GM21381 (cell line): ENCODE results near the gene PPM1J.
"Not testable (repeated sequence)": the region's sequence is repeated elsewhere in the genome, so short reads cannot be mapped to it uniquely, and the experiment has no call there.

Experiments
- ATAC-seq: cut with Tn5 transposase; IDR thresholded peaks from one replicate; pipeline ENCODE4 v1.9.1; 2021; ENCODE audit warnings: mild to moderate bottlenecking, moderate library complexity; ENCODE audit not compliant: unreplicated experiment

PPM1J gene, protein sequence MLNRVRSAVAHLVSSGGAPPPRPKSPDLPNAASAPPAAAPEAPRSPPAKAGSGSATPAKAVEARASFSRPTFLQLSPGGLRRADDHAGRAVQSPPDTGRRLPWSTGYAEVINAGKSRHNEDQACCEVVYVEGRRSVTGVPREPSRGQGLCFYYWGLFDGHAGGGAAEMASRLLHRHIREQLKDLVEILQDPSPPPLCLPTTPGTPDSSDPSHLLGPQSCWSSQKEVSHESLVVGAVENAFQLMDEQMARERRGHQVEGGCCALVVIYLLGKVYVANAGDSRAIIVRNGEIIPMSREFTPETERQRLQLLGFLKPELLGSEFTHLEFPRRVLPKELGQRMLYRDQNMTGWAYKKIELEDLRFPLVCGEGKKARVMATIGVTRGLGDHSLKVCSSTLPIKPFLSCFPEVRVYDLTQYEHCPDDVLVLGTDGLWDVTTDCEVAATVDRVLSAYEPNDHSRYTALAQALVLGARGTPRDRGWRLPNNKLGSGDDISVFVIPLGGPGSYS

DNA sequence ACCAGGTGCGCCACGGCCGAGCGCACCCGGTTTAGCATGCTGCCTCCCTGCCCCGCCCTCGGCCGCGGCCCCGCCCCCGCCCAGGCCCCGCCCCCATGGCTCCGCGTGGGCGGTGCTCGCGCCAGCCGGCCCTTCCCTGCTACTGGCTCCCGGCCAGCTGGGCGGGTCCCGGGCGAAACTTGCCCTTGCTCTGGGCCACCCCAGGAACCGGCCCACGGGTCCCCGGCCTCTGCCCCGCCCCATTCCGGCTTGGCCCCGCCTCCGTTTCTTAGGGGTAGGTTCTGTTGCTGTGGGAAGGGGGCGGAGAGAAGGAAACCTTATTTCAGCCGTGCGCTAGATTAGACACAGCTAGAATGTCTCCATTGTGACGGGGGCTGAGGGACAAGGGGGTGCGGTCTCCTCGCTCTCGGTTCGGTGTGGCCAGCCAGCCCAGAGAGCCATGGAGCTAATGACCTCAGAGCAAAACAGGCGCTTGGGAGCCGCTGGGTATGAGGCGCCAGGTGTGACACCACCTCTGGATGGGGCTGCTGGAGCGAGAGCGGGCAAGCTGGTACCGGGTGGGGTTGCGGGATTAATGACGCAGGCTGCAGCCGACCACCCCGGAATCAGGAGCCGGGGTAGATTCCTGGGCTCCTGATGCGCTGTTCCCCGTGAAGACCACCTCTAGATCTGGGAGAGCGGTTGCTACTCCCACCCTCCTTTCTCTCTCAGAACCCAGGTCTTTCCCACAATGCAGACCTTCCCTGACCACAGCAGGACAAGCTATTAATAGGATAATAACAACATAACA, at the start of gene PPM1J:
TSS of gene PPM1J (minus strand) at position 69 of the 790 bp plus-strand sequence. CDS start at position 38, 31 bp downstream.
- ATAC-seq, result peak; percentile 74

DNA sequence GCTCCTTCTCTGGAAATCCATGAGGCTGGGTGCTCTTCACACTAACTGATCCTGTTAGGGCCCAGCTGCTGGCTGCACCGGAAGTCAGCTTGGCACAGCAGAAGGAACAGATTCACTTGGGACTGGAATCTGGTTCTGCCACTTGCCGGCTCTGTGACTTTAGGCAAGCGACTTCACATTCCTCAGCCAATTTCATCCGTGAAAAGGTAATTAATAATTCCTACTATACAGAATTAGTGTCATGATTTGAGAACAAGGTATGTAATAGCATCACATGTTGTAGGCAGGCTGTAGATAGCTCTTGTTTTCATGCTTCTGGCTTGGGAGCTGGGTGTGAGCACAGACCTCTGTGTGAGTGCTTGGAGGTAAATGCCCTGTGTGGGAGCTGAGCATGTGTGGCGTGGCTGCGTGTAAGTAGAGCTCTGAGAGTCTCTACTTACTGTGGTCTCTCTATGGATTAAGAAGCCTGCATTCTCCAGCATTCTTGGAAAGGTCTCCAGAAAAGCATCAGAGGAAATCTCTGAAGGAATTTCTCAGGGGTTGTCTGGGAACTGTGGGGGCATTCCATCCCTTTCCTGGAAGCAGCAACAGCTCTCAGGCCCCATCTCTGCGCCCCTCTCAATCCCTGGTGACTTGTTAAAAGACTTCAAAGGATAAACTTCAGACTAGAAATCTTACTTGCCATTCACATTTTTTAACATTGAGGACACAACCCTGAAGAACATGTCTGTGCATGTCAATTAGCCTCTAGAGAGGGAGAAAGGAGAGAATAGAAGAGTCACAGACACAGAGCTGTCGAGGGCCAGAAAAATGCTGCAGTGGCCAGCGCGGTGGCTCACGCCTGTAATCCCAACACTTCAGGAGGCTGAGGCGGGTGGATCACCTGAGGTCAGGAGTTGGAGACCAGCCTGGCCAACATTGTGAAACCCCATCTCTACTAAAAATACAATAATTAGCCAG, 47.7 kb upstream of the PPM1J start:
- no peak for ATAC-seq

DNA sequence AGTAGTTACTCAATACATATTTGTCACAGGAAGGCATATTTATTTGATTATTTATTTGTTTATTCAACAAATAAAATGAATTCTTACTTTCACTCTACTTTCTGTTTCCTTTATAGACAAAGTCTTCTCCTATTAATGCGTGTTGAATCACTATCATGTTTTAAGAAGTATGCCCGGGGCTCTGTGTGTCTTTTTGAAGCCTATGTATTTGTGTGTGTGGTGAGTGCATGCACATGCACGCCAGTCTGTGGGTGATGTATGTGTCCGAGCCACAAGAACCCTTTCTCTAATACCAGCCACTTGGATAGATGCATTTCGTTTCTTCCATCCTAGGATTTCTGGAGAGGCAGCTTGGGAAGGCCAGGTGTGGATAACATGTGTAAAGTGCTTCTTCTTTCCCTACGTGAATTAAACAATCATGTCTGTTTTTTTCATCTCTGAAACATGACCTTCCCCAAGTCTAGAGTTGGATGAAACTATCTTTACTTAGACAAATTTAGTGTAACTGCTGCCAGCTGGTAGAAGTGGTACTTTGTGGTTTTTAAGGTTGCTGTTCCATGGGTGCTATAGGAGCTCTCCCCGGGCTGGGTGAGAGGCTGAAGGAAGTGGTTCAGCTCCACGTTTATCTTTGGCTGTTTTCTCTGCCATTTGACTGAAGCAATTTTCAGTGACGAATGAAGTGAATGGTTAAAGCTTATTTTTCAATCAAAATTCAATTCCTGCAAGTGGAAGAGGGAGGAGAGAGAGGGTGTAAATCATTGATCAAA, 46.8 kb upstream of the PPM1J start:
- no peak for ATAC-seq

DNA sequence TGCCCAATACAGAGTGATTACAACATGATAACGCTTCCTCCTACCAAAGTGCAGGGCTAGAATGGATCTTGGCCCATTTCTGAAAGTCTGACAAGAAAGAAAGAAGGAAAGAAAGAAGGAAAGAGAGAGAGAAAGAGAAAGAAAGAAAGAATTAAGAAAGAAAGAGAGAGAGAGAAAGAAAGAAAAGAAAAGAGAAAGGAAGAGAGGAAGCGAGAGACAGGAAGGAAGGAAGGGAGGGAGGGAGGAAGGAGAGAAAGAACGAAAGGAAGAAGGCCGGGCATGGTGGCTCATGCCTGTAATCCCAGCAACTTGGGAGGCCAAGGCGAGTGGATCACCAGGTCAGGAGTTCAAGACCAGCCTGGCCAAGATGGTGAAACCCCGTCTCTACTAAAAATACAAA, 44.1 kb upstream of the PPM1J start:
- no peak for ATAC-seq

DNA sequence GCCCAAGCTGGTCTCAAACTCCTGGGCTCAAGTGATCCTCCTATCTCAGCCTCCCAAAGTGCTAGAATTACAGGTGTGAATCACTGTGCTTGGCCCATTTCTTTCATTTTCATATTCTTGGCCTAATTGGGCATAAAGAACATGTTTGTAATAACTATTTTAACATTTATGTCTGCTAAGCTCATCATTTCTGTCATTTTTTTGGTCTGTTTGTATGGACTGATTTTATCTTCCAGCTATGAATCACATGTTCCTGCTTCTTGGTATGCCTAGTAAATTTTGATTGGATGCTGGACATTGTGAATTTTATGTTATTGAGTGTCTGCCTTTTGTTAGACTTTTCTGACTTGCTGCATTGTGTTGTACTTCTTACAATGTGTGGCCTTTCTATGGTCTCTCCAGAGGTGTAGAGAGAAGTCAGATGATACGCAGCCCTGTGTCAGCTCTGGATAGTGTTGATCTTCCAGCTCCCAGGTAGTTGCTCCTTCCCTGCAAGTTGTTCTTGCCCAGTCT, 39.0 kb upstream of the PPM1J start:
- no peak for ATAC-seq

DNA sequence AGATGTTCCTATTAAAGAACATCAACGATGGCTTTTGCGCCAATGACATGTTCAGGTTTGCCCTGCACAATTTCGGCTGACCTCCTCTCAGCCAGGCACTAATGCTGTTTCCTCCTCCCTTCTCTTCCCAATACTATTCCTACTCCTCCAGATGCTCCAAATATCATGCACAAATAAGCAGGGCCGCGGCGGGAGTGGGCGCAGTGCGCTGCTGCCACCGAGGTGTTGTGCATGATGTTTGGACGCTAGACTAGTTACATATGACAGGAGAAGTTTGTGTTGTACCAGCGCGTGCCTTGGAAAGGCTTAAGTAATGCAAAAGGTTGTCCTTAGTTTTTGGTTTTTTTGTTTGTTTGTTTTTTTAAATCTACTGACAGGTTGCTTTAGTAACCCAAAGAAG, 33.3 kb upstream of the PPM1J start:
- no peak for ATAC-seq

DNA sequence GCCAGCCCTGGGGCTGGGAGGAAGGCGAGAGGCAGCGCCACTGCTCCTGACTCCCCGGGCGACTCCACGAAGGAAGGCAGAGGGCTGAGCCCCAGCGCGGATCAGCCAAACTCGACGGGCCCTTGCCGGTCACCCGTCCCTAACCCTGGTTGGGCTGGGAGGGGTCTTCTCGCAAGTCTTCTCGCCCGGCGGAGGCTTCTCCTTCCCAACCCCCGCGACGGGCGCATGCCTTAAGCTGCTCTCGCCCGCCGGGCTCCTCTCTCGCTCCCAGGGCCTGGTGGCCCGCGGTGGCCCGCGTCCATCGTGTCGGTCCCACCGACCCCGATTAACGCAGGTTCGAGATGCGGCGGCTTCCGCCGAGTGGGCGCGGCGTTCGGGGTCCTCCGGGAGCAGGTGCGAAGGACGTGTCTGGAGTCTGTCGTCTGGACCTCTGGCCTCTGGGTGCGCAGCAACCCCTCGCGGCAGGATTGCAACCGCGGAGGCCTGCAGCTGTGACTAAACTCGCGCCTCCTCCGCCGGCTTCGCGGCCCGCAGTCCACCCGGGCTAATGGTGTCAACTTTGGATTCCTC, 29.0 kb upstream of the PPM1J start:
- no peak for ATAC-seq

DNA sequence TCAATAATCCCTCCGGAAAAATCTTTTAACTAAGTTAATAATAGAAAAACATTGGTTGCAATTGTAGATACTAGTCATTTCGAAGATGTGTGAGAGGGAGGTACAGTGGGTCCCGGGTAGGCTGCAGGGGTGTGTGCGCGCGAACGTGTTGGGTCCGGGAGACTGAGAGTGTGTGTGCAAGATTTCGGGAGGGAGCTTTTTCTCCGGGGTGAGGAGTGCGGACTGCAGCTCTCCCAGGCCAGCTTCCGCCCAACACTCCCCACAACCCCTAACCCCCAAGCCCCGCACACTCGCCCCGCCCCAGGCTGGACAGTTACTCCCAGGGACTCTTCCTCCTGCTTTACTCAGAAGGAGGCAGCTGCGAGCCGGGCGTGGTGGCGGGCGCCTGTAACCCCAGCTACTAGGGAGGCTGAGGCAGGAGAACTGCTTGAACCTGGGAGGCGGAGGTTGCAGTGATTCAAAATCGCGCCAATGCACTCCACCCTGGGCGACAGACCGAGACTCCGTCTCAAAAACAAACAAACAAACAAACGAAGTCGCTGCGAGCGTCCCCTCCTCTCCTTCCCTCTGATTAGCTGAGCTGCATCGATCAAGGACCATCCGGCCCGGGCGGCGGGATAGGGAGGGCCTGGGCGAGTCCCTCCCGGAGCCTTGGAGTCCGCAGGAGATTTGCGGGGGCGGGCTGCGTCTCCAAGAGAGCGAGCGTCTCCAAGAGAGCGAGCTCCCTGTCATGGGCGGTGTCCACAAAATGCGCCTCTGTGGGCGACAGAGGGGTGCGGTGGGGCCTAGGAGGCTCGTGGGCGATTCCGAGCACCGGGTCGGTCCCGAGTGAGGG, 28.3 kb upstream of the PPM1J start:
- ATAC-seq, result no peak

DNA sequence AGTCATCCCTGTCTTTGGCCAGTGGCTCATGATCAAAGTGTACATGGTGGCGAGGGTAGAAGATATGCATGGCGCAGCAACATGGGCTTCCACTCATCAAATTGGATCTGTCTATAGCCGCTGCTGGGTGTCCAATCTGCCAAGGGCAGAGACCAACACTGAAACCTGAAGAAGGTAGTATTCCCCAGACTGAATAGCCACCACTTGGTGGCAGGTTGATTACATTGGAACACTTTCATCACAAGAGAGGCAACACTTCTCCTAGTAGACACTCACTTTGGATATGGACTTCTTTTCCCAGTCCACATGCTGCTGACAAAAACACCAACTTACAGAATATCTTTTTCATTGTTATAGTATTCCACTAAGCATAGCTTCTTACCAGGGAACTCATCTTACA, 22.4 kb upstream of the PPM1J start:
- ATAC-seq, result no peak

DNA sequence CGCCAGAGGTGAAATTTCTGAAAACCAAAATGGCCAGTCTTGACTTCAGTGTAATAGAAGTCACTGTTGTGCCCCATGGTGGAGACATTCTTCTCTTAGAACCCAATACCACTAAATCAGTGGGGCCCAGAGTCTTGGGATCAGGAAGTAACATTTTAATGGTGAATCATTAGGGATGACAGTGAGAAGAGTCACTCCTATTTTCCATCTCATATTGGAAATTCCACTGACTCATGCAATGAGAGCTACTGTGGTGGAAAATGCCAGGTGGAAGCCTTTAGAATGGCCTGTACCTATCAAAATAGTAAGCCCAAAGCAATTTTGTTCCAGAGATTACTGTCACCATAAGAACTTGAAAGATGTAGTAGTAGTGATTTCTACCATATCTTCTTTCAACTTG, 20.6 kb upstream of the PPM1J start:
- no peak for ATAC-seq

DNA sequence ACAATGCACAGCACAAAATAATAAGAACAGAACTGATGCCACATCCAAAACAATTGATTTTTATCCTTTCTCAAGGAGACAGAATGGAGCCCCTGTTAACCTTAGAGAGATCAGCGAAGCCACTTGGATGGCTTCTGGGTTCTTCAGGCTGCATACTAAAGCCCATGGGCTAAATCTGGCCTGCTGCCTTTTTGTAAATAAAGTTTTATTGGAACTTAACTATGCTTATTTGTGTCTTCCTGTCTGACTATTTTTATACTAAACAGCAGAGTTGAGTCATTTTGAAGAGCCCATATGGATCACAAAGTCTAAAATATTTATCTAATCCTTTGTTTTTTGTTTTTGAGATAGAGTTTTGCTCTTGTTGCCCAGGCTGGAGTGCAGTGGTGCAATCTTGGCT, 16.3 kb upstream of the PPM1J start:
- no peak for ATAC-seq

DNA sequence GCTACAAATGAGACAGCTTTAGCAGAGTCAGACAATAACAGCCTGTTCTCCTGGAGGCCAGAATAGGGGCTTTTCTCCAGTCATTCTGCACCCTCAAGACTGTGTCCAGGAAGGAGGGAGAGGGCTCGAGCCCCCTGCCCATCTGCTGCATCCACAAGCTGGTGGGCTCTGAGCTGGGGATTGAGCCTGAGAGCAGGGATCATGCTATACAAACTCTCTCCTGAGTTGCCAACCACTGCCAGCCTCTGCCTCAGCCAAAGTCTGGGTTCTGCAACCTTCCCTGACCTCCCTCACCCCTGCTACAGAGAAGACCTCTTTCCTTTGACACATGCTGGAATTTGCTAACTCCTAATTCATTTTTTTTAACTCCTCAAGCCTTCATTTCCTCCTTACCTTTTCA, 14.8 kb upstream of the PPM1J start:
- ATAC-seq, result no peak

DNA sequence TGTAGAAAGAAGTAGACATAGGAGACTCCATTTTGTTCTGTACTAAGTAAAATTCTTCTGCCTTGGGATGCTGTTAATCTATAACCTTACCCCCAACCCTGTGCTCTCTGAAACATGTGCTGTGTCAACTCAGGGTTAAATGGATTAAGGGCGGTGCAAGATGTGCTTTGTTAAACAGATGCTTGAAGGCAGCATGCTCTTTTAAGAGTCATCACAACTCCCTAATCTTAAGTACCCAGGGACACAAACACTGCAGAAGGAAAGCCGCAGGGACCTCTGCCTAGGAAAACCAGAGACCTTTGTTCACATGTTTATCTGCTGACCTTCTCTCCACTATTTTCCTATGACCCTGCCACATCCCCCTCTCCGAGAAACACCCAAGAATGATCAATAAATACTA, 13.9 kb upstream of the PPM1J start:
- ATAC-seq, result not testable (repeated sequence)

DNA sequence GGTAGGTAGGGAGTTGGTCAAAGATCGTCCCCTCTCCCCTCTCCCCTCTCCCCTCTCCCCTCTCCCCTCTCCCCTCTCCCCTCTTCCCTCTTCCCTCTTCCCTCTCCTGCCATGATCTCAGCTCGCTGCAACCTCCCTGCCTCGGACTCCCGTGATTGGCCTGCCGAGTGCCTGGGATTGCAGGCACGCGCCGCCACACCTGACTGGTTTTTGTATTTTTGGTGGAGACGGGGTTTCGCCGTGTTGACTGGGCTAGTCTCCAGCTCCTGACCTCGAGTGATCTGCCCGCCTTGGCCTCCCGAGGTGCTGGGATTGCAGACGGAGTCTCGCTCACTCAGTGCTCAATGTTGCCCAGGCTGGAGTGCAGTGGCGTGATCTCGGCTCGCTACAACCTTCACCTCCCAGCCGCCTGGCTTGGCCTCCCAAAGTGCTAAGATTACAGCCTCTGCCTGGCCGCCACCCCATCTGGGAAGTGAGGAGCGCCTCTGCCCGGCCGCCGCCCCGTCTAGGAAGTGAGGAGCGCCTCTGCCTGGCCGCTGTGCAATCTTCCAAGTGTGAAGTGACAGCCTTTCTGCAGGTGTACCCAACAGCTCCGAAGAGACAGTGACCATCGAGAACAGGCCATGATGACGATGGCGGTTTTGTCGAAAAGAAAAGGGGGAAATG, 13.3 kb upstream of the PPM1J start:
- ATAC-seq, result not testable (repeated sequence)

DNA sequence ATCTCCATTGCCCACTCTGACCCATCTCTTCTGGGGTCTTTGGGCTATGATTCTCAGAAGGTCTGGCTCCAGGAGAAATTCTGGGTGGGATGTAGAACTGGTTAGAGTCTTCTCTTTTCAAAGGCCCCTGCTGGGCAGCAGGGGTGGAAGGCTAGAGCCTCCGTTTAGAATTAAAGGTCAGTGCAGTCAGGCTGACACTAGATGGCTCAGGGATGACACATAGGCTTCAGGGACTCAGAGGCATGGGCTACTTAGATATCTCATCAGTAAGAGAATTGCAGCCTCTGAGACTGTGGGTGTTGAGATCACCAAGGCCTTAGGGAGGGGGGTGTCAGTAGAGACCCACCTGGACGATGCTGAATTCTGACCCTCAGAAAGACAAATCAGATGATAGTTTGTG, 12.6 kb upstream of the PPM1J start:
- ATAC-seq, result no peak

DNA sequence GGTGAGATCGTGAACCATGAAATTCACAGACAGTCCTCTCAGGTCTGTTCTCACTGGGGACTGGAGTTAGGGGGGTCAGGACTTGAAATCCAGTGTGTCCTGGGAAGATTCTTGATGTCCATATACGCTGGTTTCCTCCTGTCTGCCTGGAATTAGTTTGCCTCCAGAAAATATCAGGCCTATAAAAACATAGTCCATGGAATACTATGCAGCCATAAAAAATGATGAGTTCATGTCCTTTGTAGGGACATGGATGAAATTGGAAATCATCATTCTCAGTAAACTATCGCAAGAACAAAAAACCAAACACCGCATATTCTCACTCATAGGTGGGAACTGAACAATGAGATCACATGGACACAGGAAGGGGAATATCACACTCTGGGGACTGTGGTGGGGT, 9.1 kb upstream of the PPM1J start:
- not testable (repeated sequence) for ATAC-seq

DNA sequence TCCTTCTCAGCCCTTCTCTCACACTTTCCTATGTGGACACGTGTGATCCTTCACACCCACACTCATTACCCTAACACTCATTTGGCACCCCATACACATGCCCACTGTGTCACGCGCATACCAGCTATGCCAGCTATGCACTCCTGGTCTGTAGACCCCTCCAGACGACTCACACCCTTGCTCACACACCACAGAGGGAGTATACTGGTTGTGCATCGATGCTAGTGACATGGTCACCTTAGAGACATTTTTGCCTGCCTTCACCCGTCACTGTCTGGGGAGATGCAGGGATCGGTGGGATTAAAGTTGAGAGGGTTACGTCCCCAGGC, 8.3 kb upstream of the PPM1J start:
- ATAC-seq, result no peak
